Measurements from ENCODE around the gene RASGRP2. TPM values are rescaled to one million over a fixed set of nuclear protein-coding genes. Genes with fewer than 3 reads are reported as not detected.

Gene RASGRP2
- total and polyA plus RNA-seq, 2 experiments from 2014 or later, result 30.1 to 50.4 TPM

DNA sequence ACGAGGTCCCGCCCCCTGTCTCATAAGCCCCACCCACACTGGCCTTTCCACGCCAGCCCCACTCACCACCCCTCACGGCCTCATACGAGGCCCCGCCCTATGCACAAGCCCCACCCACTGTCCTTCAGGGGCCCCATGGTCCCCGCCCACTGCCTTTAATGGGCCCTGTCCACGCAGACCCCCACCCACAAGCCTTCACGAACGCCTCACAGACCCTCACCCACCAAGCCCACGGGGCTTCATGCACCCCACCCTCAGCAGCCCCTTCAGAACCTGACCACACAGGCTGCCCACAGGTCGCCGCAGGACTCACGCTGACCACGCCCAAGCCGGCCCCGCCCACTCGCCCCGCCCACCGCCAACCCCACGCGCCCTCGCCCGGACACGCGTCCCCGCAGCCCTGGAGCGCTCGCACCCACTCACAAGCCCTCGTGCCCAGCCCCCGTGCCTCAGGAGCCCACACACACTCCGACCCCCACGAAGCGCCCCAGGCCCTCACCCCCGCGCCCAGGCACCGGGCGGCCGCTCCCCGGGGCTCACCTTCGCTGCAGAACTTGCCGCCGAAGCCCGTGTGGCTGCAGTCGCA, 31.4 kb downstream of the RASGRP2 start (continued):
- TF ChIP-seq JUNB (IDR thresholded peaks at IDR 0.05; ENCODE audit: unreplicated experiment) (no peak), NANOG (IDR thresholded peaks at IDR 0.05; ENCODE audit: borderline replicate concordance) (no peak), ZNF331 (CRISPR knock-in tag; IDR thresholded peaks at IDR 0.05; ENCODE audit: low read depth) (no peak)
- TF ChIP-seq, protein P1, sequence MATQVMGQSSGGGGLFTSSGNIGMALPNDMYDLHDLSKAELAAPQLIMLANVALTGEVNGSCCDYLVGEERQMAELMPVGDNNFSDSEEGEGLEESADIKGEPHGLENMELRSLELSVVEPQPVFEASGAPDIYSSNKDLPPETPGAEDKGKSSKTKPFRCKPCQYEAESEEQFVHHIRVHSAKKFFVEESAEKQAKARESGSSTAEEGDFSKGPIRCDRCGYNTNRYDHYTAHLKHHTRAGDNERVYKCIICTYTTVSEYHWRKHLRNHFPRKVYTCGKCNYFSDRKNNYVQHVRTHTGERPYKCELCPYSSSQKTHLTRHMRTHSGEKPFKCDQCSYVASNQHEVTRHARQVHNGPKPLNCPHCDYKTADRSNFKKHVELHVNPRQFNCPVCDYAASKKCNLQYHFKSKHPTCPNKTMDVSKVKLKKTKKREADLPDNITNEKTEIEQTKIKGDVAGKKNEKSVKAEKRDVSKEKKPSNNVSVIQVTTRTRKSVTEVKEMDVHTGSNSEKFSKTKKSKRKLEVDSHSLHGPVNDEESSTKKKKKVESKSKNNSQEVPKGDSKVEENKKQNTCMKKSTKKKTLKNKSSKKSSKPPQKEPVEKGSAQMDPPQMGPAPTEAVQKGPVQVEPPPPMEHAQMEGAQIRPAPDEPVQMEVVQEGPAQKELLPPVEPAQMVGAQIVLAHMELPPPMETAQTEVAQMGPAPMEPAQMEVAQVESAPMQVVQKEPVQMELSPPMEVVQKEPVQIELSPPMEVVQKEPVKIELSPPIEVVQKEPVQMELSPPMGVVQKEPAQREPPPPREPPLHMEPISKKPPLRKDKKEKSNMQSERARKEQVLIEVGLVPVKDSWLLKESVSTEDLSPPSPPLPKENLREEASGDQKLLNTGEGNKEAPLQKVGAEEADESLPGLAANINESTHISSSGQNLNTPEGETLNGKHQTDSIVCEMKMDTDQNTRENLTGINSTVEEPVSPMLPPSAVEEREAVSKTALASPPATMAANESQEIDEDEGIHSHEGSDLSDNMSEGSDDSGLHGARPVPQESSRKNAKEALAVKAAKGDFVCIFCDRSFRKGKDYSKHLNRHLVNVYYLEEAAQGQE (IDR thresholded peaks at IDR 0.05; ENCODE audit: unreplicated experiment), result no peak
- TF ChIP-seq, protein P2, sequence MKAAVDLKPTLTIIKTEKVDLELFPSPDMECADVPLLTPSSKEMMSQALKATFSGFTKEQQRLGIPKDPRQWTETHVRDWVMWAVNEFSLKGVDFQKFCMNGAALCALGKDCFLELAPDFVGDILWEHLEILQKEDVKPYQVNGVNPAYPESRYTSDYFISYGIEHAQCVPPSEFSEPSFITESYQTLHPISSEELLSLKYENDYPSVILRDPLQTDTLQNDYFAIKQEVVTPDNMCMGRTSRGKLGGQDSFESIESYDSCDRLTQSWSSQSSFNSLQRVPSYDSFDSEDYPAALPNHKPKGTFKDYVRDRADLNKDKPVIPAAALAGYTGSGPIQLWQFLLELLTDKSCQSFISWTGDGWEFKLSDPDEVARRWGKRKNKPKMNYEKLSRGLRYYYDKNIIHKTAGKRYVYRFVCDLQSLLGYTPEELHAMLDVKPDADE (IDR thresholded peaks at IDR 0.05), result no peak

DNA sequence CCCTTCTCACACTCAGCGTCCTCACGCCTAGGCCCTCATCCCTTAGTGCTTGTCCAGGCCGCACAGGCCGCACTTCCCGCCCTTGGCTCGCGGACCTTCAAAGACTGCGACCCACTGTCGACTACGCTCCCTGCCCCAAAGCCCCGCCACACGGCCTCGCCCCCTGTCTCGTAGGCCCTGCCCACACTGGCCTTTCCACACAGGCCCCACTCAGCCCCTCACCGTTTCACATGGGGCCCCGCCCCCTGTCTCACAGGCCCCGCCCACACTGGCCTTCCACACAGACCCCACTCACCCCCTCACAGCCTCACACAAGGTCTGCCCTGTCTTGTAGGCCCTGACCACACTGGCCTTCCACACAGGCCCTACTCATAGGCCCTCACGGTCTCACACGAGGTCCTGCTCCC, 32.0 kb downstream of the RASGRP2 start:
- Histone ChIP-seq H3K27me3 (ENCODE audit: insufficient read depth) (peaks cover 45% of the 10 kb centered on the region), H3K9me2 (ENCODE audit: insufficient read depth) (no peaks in the 10 kb centered on the region), H3F3A (replicated peaks; ENCODE audit: low read depth) (peaks cover 18% of the 10 kb centered on the region), H4K20me1 (replicated peaks; ENCODE audit: insufficient read depth) (peaks cover 5% of the 10 kb centered on the region; the same call in 1 of the 2 replicates), H3K4me1 (ENCODE audit: insufficient read depth) (peaks cover 40% of the 10 kb centered on the region), H3K36me3 (ENCODE audit: insufficient read depth) (no peaks in the 10 kb centered on the region), H3K79me2 (replicated peaks; ENCODE audit: insufficient read depth) (no peaks in the 10 kb centered on the region; the same call in 1 of the 2 replicates), H2AFZ (peak overlapping the region; percentile 88; the same call in 1 of the 2 replicates), H3K4me3 (peak overlapping the region; percentile 58), H3K4me2 (peak overlapping the region; percentile 88), H3K27ac (ENCODE audit: low read depth) (no peak overlapping the region)
- no peaks in the 10 kb centered on the region for H3K9me3 Mint-ChIP-seq
- H3K27ac Mint-ChIP-seq, result no peak overlapping the region
- peak; percentile 46 for DNase-seq (ENCODE audit: low spot score)
- H3K4me1 Mint-ChIP-seq, result peaks cover 54% of the 10 kb centered on the region
- H3K36me3 Mint-ChIP-seq (ENCODE audit: low read depth), result no peaks in the 10 kb centered on the region; the same call in 2 of the 3 replicates
- peaks cover 50% of the 10 kb centered on the region for H3K27me3 Mint-ChIP-seq (ENCODE audit: insufficient read depth, low read depth, poor library complexity)
- peak; percentile 6 for ATAC-seq
- peak overlapping the region; percentile 72 for H3K4me3 Mint-ChIP-seq
- TF ChIP-seq EZH2phosphoT487 (IDR thresholded peaks at IDR 0.05; ENCODE audit: unreplicated experiment) (no peak), ZNF331 (CRISPR knock-in tag; IDR thresholded peaks at IDR 0.05; ENCODE audit: low read depth) (no peak), CREB1 (CRISPR knock-in tag; IDR thresholded peaks at IDR 0.05; ENCODE audit: low read depth) (no peak)
- TF ChIP-seq, protein P1 (IDR thresholded peaks at IDR 0.05; ENCODE audit: unreplicated experiment), result no peak
- TF ChIP-seq, protein P2 (IDR thresholded peaks at IDR 0.05), result no peak

Data from GM23338 (cell line).